HG03571 (cell line): ENCODE measurements around the gene EXOSC1.
A peak's percentile ranks its signal among the peaks of the same experiment; 100 is the strongest.
"Not testable (repeated sequence)": the region's sequence is repeated elsewhere in the genome, so short reads cannot be mapped to it uniquely, and the experiment has no call there.

Experiments
- ATAC-seq: cut with Tn5 transposase; IDR thresholded peaks from one replicate; pipeline ENCODE4 v1.9.1; 2021; ENCODE audit not compliant: unreplicated experiment

EXOSC1 gene

GRCh38 chr10:97445722-97446639 lies at the start of gene EXOSC1, which contains the start of gene ZDHHC16:
Gene EXOSC1 (minus strand): TSS chr10:97446006. CDS start chr10:97445985, 21 bp downstream.
Gene ZDHHC16 (plus strand): TSS chr10:97446175. CDS start chr10:97451676, 5,501 bp downstream.
- ATAC-seq: peak; percentile 96

DNA sequence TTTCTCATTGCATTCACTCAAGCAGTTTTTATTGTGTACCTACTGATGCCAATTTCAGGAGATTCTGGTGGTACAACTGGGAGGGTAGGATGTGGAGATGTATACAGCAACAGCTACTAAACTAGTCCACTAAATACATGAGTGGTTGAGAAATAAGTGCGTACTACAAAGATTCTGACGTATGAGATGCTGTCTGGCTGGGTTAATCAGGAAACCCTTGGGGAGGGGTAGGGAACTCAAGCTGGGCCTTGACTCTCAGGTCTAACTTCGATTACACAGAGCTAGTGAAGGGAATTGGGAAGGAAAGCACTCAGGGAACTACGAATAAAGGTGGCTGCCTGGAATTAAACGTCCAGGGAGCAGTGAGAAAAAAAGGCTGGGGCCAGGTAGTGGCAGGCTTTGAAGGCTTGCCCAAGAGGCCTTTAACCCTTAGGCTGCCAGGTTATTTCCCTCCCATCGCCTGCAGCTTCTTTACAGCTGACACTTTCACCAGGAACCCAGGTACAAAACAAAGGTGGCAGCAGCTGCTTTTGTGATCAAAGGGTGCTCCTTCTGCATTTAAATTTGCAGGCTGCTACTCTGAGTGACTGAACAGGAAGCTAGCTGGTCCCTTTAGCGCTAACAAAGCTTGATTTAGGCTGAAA lies 49.2 kb upstream of the EXOSC1 start:
- no peak for ATAC-seq

- ATAC-seq: no peak
These were observed 48.3 kb upstream of the EXOSC1 start for GRCh38 chr10:97494151-97494550.

DNA sequence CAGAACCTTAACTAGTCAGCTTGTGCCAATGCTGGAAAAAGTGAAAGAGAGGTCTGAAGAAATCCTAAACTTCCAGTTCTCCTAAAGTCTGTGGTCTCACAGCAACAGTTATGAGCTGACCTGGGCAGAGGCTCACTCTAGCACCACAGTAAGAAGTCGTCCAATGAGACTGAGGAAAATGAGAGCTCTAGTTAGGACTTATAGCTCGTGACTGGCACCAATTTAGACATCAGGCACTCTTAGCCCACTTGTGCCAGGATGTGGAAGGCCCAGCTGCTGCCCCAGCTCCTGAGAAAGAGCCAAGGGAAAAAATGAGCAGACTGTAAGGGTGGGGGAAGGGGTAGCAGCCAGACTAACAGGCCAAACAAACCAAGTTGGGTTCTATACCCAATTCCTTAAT lies 44.8 kb upstream of the EXOSC1 start:
- no peak for ATAC-seq

GRCh38 chr10:97485647-97486281 lies 40.0 kb upstream of the EXOSC1 start:
- ATAC-seq: no peak

DNA sequence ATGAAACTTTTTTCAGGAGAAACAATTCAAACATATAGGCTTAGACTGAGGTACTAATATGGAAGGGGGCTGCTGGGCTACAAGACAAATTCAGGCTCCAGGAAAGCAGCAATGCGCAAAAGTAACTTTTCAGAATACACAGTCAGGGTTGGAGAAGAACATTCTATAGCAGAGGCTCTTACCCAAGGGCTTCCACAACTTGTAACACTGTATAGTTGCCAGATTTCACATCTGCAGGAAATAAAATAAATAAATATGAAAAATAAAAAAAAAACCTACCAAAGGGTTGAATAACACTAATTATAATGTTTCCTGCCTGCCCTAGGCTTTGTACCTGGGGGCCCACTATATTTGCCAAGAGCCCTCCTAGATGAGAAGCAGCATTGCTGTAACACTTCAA lies 38.1 kb upstream of the EXOSC1 start:
- ATAC-seq: no peak

GRCh38 chr10:97483506-97483905 lies 37.7 kb upstream of the EXOSC1 start:
- no peak for ATAC-seq

GRCh38 chr10:97482381-97482780 lies 36.6 kb upstream of the EXOSC1 start:
- no peak for ATAC-seq

DNA sequence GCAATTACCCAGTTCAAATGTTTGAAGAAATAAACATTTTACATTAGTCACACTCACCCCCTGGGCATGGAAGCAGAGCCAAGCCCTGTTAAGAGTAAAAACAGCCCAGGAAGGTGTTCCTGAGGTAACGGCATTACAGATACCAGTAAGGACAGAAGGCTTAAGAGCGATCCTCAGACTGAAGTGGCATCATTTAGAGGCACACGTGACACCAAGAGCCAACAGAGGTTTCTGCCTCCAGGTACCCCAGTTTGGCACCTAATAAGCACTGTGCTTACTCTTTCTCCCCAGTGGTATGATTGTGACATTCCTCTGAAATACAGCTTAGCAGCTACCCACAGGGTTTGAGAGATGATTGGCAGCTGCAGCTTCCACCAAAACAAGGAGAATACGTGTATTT lies 35.3 kb upstream of the EXOSC1 start:
- ATAC-seq: no peak

DNA sequence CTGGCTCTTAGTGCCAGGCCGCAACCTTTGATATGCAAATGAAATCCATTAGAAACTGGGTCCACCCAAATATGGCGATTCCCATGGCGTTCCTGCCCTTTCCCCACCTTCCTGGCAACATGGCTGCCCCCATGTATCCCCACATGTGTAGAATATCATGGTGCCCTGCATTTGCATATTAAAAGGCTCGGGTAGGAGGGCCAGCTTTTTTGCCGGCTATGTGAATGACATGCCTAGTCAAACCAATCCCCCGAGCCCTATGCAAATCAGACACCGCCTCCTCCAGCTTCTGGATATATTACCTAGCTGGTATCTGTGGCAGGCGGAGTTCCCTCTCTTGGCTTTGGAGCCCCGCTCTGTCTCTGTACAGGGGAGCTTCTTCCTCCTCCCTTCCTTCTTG lies 34.1 kb upstream of the EXOSC1 start:
- ATAC-seq: no peak

DNA sequence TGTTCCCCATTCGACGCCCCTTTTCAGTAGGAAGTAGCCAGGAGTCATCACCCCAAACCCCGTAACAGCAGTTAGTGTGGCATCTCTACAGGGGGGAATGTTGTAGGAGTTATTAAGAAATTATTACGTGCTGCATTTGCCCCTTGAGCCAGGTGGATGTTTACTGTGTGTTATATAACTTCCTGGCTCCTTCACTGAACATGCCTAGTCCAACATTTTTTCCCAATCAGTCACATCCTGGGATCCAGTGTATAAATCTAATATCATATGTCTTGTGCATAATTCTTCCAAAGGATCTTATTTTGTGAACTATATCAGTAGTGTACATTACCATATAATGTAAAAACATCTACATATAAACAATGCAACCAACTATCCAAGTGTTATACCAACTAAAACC lies 33.6 kb upstream of the EXOSC1 start:
- not testable (repeated sequence) for ATAC-seq

DNA sequence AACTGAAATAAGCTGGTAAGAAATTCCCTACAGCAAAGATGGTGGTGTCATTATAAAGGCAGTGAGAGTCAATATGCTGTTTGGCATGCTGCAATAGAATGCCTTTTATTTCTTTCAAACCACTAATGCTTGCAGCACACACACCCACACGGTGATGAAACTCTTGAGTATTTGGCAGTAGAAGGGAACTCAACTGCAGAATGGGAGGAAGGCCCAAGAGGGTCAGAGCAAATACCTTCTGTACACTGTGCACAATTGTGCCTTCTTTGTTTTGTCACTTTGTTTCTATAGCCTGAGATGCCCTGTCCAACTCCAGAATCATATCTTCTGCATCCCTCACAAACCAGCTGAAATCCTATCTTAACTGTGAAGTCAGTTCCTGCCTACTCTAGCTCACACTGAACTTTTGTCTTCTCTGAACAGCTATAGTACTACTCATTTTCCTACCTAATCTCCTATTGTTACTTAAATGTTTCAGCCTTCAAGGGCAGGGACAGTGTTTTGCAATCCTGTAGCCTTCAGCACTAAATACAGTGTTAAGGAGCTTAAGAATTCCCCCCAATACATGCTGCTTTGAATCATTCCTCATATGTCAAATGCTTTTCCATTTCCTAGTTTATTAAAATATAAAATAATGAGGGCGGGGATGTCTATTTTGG lies 30.3 kb upstream of the EXOSC1 start:
- ATAC-seq: no peak

GRCh38 chr10:97474918-97475317 lies 29.1 kb upstream of the EXOSC1 start:
- no peak for ATAC-seq

- ATAC-seq: not testable (repeated sequence)
These were observed 23.0 kb upstream of the EXOSC1 start for GRCh38 chr10:97468781-97469180.

DNA sequence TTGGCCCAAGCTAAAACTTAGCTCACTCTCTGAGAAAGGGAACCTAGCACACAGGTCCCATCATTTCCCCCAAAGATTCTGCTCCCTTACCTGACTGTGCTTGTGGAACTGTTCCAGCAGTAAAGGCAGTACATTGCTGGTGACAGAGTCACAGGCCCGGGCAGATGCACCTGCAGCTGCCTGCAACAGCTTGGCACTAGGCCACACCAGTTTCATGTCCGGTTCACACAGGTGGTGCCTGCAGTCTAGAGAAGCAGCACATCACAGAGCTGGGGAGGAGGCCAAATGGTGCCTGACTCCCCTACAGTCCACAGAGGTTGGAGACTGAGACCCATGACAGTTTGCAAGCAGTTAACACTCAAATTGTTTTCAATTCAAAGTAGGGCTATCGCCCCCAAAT lies 22.4 kb upstream of the EXOSC1 start:
- ATAC-seq: no peak

DNA sequence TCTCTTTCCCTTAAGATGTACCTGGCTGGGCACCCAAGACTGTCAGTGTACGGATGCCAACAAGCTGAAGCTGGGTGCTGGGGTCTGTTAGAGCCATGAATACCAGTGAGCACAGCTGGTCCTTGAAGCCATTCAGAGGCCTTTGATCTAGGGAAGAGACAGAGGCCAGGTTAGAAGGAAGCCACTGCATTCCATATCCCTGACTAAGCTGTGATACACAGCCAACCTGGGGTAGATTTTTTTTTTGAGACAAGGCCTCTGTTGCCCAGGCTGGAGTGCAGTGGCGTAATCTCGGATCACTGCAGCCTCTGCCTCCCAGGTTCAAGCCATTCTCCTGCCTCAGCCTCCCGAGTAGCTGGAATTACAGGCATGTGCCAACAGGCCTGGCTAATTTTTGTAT lies 20.9 kb upstream of the EXOSC1 start:
- ATAC-seq: no peak

GRCh38 chr10:97465982-97466381 lies 20.2 kb upstream of the EXOSC1 start:
- ATAC-seq: no peak

DNA sequence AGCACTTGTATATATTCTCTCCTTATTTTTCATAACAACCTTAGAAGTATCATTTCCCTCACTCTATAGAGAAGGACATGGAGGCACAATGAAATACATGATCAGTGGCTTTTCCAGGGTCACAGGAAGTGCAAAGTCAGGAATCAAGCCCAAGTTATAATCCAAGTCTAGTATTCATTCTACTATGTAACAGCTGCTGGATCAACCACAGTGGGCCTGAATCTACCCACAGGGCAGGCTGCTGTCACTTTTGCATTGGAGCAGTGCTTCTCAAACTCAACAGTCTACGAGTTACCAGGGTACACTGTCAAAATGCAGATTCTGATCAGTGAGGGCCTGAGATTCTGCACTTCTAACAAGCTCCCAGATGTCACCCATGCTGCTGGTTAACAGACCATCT lies 18.4 kb upstream of the EXOSC1 start:
- no peak for ATAC-seq

- ATAC-seq: no peak
These were observed 17.7 kb upstream of the EXOSC1 start for GRCh38 chr10:97463363-97464132.

GRCh38 chr10:97462309-97462708 lies 16.5 kb upstream of the EXOSC1 start:
- ATAC-seq: no peak
